Measurements from ENCODE around the gene PRDX1. TPM values are rescaled to one million over a fixed set of nuclear protein-coding genes. Genes with fewer than 3 reads are reported as not detected.
A peak's percentile ranks its signal among the peaks of the same experiment; 100 is the strongest.

PRDX1 gene
- total and polyA plus RNA-seq, 2 of the 13 experiments (the other 11 are each of a cell fraction or from before 2014, with no cell fraction given): 761 to 1,898 TPM

DNA sequence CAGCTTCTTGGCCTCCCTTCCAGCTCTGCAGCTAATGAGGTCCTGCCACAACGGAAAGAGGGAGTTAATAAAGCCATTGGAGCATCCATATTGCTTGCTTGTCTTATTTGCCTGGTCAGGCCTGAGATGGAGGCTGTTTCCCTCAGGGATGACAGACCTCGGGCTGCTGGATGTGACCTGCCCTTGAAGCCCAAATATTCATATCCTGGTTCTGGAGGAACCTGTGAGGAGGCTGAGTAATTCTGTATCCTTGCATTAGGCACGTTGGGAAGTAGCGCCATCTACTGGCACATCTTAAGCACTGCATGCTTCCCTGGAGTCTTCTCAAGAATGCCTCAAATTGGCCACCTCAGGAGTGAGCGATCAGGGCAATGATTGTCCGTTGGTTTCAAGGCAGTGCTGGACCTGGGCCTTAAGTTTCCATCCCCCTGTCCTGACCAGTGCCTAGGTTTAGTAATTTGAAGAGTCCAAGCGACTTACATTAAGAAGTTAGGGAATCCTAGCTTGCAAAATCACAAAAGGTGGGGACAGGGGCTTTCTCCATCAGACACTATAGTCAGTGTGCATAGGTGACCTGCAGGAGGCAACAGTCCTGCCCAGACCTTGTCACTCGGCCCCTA is 48.4 kb upstream of the PRDX1 start (continued):
- TF ChIP-seq, protein P1, sequence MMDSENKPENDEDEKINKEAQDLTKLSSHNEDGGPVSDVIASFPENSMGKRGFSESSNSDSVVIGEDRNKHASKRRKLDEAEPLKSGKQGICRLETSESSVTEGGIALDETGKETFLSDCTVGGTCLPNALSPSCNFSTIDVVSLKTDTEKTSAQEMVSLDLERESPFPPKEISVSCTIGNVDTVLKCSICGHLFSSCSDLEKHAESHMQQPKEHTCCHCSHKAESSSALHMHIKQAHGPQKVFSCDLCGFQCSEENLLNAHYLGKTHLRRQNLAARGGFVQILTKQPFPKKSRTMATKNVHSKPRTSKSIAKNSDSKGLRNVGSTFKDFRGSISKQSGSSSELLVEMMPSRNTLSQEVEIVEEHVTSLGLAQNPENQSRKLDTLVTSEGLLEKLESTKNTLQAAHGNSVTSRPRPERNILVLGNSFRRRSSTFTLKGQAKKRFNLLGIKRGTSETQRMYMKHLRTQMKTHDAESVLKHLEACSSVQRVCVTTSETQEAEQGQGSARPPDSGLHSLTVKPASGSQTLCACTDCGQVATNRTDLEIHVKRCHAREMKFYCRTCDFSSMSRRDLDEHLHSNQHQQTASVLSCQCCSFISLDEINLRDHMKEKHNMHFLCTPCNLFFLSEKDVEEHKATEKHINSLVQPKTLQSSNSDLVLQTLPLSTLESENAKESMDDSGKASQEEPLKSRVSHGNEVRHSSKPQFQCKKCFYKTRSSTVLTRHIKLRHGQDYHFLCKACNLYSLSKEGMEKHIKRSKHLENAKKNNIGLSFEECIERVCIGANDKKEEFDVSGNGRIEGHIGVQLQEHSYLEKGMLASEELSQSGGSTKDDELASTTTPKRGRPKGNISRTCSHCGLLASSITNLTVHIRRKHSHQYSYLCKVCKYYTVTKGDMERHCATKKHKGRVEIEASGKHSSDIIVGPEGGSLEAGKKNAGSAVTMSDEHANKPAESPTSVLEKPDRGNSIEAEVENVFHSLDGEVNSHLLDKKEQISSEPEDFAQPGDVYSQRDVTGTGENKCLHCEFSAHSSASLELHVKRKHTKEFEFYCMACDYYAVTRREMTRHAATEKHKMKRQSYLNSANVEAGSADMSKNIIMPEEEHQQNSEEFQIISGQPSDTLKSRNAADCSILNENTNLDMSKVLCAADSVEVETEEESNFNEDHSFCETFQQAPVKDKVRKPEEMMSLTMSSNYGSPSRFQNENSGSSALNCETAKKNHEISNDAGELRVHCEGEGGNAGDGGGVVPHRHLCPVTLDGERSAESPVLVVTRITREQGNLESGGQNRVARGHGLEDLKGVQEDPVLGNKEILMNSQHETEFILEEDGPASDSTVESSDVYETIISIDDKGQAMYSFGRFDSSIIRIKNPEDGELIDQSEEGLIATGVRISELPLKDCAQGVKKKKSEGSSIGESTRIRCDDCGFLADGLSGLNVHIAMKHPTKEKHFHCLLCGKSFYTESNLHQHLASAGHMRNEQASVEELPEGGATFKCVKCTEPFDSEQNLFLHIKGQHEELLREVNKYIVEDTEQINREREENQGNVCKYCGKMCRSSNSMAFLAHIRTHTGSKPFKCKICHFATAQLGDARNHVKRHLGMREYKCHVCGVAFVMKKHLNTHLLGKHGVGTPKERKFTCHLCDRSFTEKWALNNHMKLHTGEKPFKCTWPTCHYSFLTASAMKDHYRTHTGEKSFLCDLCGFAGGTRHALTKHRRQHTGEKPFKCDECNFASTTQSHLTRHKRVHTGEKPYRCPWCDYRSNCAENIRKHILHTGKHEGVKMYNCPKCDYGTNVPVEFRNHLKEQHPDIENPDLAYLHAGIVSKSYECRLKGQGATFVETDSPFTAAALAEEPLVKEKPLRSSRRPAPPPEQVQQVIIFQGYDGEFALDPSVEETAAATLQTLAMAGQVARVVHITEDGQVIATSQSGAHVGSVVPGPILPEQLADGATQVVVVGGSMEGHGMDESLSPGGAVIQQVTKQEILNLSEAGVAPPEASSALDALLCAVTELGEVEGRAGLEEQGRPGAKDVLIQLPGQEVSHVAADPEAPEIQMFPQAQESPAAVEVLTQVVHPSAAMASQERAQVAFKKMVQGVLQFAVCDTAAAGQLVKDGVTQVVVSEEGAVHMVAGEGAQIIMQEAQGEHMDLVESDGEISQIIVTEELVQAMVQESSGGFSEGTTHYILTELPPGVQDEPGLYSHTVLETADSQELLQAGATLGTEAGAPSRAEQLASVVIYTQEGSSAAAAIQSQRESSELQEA (CRISPR knock-in tag; IDR thresholded peaks at IDR 0.05; ENCODE audit: not compliant biosample characterization): no peak
- peak; percentile 46; the same call in 1 of the 2 replicates for TF ChIP-seq GATAD1 (CRISPR knock-in tag; IDR thresholded peaks at IDR 0.05)
- TF ChIP-seq, protein P2, sequence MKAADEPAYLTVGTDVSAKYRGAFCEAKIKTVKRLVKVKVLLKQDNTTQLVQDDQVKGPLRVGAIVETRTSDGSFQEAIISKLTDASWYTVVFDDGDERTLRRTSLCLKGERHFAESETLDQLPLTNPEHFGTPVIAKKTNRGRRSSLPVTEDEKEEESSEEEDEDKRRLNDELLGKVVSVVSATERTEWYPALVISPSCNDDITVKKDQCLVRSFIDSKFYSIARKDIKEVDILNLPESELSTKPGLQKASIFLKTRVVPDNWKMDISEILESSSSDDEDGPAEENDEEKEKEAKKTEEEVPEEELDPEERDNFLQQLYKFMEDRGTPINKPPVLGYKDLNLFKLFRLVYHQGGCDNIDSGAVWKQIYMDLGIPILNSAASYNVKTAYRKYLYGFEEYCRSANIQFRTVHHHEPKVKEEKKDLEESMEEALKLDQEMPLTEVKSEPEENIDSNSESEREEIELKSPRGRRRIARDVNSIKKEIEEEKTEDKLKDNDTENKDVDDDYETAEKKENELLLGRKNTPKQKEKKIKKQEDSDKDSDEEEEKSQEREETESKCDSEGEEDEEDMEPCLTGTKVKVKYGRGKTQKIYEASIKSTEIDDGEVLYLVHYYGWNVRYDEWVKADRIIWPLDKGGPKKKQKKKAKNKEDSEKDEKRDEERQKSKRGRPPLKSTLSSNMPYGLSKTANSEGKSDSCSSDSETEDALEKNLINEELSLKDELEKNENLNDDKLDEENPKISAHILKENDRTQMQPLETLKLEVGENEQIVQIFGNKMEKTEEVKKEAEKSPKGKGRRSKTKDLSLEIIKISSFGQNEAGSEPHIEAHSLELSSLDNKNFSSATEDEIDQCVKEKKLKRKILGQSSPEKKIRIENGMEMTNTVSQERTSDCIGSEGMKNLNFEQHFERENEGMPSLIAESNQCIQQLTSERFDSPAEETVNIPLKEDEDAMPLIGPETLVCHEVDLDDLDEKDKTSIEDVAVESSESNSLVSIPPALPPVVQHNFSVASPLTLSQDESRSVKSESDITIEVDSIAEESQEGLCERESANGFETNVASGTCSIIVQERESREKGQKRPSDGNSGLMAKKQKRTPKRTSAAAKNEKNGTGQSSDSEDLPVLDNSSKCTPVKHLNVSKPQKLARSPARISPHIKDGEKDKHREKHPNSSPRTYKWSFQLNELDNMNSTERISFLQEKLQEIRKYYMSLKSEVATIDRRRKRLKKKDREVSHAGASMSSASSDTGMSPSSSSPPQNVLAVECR (CRISPR knock-in tag; IDR thresholded peaks at IDR 0.05; ENCODE audit: borderline replicate concordance): peak; percentile 38; the same call in 1 of the 2 replicates
- TF ChIP-seq POLR2A (IDR thresholded peaks at IDR 0.05; ENCODE audit: insufficient read depth in 1 of 2, low read depth in 2 of 2, low read length in 2 of 2): peak in 1 of 2 experiments; percentile 29; a peak in 1 of 4 replicates

All from HepG2 (cell line).